HG03575 (cell line): ENCODE data around the gene NGF.

Experiments
- ATAC-seq: cut with Tn5 transposase; IDR thresholded peaks from one replicate; pipeline ENCODE4 v1.9.1; 2021; ENCODE audit not compliant: unreplicated experiment, insufficient number of reproducible peaks, low FRiP score; ENCODE audit errors: extremely low read depth

Gene NGF

DNA sequence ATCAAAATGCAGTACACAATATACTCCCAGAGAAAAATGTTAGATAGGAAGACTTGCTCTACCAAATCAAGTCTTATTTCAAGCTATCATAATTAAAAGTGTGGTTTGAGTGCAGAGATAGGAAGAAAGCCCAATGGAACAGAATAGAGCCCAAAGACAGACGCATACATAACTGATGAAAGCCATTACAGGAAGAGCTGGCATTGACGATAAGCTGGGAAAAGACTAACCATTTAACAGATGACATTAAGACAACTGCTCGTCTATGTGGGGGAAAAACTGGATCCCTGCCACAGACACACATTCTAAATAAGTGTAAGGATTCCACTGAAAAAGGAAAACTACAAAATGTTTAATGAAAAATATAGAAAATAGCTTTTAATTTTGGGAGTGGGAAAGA is 85.5 kb downstream of the NGF start:
- no peak for ATAC-seq

DNA sequence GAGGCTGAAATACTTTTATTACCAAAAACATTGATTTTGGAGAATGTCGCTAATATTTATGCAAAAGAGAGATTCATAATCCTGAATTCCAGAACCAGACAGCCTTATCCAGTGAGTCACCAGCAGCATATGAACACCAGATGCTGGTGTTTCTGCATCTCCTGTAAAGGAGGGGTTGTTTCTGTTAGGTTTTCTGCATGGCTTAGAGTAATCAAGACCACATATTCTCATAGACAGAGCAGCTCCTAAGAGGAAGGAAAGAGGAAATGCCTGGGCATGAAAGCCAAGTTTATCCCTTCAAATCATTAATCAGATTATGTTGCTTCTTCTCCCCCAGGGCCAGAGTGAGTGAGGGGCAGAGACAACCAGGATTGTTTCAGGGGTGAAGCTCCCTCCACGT is 86.2 kb downstream of the NGF start:
- ATAC-seq = no peak

DNA sequence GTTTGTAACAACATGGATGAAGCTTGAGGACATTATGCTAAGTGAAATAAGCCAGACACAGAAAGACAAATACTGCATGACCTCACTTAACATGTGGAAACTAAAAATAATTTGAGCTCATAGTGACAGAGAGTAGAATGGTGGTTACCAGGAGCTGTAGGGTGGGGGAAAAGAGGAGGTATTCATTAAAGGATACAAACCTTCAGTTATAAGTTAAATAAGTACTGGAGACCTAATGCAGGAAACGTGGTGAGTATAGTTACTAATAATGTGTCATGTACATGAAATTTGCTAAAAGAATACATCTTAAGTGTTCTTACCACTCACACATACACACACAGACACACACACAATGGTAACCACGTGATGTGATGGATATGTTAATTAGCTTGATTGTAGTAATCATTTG is 86.7 kb downstream of the NGF start:
- no peak for ATAC-seq

DNA sequence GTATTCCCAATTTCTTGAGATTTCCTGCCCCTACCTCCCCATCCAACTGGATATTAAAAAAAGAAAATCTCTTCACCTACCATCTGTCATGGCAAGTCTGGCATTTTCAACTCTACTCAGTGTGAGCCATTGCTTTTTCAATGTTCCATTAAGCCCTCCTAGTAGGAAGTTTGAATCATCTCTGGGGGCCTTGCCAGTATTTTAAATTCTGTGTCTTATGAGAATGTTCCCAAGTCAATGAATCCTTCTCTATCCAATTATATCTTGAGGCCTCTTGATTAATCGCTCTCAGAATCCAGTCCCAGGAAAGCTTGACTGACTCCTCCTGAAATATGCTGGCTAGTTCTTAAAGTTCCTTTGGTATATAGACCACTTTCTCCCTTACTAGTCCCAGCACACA is 91.5 kb downstream of the NGF start:
- ATAC-seq = no peak

DNA sequence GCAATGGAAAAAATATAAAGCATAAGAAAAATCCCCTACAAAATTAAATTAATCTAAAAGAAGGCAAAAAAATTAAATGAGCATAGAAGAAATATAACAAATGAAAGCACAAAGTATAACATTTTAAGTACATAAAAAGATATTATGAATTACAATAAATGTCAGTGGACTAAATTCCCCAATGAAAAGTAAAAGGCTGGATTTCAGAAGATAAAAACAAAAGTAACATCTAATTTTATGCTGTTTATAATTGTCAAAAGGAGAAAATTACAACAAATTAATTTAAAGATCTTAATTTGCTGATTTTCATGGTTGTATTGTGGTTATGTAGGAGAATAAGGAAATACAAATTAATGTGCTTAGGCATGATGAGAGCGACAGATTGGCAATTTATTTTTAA is 92.8 kb downstream of the NGF start:
- no peak for ATAC-seq

DNA sequence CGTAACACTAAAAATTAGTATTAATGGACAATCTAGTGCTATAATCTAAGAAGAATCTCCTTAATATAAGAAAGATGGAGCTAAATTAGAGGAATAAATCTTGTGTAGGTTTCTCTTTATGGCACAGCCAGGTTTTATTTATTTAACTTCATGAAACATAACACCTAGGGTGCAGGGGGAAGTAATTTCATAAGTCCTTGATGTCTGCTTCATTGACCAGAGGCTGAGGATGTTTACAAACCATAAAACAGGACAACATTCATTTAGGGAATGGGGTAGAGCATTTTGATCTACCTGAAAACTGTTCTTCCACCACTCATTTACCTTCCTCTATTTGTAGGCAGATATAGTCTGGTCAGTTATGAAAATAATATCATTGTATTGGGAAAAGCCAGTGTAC is 95.5 kb downstream of the NGF start:
- no peak for ATAC-seq

DNA sequence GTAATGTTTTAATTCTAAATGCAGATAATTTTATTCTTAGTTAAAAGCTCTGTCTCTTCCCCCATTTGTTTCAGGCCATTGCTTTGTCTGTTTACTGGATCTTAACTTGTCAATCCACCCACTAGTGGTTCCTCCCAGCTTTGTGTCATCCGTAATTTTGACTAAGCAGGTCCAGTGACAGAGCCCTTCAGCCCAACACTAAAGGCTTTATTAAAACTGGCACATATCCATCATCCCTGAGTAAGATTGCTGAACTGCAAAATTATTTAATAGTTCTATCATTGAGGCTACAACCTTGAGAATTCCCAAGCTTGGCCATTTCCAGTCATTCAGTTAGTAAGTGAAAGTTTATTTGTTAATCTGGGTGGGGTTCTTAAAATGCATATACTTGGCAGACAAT is 96.7 kb downstream of the NGF start:
- ATAC-seq = no peak

DNA sequence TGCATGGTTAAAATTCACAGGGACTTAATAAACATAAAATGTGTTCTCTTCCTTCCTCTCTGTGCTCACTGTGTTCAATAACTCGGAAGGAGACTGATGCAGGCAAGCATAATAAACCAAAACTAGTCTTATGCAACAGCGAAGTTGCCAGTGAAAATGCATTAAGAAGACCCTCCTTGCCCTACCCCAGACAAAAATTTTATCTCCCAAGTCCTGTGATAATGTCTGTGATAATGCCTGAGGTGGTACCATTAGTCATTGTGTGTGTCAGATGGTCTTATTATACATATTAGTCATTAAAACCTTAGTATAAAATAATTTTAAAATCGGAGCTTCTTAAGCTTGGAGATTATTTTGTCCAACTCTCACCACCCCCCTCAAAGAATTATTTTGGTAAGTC is 97.8 kb downstream of the NGF start:
- no peak for ATAC-seq

DNA sequence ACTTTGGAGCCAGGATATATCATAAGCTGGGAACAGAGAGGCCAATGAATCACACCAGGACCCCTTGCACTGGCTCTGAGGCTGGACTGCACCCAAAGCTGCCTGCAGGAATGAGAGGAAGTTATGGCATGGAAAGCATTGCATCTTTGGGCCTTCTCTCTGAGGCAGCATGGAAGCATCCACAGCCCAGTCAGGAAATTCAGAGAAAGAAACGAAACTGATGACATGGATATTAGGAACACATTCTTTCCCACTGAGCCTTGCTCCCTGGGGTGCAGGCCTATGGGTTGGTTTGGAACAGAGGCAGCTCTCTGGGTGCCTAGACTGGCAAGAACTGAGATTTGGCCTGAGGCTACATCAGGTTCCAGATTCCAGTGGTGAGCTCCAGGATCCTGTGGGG is 98.6 kb downstream of the NGF start:
- no peak for ATAC-seq

DNA sequence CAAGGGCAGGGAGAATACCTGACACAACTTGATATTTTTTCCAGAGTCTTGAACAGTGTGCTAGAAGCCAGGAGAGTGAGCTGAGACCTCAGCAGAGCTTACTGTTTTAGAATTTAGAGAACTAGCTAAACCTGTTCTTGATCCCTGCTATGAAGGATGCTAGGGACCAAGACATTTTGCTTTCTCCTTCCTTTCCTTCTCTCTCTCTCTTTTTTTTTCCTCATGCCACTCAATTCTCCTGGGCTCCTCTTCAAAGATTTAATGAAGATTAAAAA is 99.0 kb downstream of the NGF start:
- no peak for ATAC-seq

DNA sequence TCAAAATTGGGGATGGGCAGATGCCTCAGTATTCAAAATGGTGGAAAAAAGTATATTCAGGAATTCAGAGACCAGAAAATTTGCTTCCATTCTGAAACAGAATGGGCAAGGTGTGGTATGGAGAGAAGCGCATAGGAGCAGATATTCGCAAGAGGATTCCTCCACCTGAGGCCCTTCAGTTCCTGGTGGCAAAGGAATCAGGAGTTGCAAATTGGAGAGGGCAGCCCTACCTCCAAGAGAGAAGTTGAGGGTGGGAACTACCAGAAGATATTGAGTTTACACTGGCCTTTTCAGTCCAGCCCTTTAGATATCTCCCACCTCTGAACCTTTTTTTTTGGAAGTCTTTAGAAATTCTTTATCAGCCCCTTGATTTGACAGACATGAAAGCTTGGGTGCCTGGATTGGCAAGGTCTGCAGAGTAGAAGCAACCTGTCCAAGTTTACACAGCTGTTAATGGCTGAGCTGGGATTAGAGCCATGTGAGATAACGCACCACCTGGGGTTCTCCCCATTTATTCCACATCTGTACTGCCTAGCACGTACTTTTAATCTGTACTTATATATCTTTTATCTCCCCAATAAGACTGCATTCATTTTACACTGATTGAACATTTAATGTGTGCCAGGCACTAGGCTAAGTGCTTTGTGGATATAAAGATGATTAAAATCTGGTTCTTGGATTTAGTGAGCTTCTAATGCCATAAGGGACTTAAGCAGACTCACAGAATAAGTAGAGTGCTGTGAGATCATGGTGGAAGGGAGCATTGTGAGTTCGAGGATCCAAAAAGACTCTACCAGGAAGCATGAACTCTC is 99.5 kb downstream of the NGF start:
- no peak for ATAC-seq

DNA sequence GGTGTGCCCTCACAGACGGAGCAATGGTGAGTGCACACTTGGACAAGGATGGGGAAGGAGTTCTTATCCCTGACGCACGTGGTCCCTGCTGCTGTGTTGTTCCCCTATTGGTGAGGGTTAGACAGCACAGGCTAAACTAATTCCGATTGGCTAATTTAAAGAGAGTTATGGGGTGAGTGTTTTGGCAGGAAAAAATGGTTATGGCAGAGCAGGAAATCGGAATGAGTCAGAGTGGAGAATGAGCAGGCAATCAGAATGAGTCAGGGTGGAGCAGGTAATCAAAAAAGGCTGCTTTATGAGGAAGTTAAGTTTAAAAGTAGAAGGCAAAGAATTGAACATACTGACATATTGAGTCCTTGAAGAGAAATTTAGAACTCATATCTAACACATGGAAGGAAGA is 100.5 kb downstream of the NGF start:
- no peak for ATAC-seq

DNA sequence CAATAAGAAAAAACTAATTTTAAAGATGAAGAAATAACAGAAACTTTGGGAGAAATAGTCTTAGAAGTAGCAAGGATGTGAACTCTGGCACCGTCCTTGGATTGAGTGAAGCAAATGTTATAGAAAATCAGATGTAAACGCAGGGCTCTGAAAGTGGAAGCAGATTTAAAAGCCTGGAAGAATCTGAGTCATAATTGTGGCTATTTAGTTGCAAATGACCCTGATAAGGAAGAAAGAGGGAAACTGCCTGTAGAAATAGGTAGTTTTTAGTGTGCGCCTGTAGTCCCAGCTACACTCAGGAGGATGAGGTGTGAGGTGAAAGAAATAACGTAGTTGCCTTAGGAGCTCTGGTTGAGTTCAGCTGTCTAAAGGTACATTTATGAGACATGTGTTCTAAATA is 101.0 kb downstream of the NGF start:
- ATAC-seq = no peak
